ENCODE measurements around the gene FNDC10.

GRCh38 chr1:1612104-1612400 is 12.1 kb upstream of the FNDC10 start:
- TF ChIP-seq POLR2A (IDR thresholded peaks at IDR 0.05; ENCODE audit: low read length) (no peak), GATA1 (IDR thresholded peaks at IDR 0.05; ENCODE audit: low read depth, low read length) (no peak)

Measured in erythroblast (primary cell).